SK-N-SH (cell line): ENCODE results near the gene VASH2. TPM values are rescaled to one million over a fixed set of nuclear protein-coding genes. Genes with fewer than 3 reads are reported as not detected.

ENCODE experiments used
- CTCF ChIA-PET: fragments of 300-600, 350-600 bp; formaldehyde crosslinking; extraction: SDS; loops from one replicate; lab custom pipeline; 2021; lab: Yijun Ruan, JAX
- POLR2A ChIA-PET: fragments of 350-600 bp; sonication (Branson Sonifier 250); formaldehyde crosslinking; extraction: SDS; loops from one replicate; lab custom pipeline; 2020; ENCODE audit warnings: antibody characterized with exemption, inconsistent platforms; lab: Yijun Ruan, JAX
- DNase-seq: peaks from one replicate; pipeline ENCODE4 v3.0.0; 2012
- H2AFZ ChIP-seq: fragments of 200-600 bp; sonication (generic); 2 replicates; pipeline ENCODE4 v1.8.1; 2016; ENCODE audit warnings: antibody characterized with exemption, mild to moderate bottlenecking, low read depth
- H3F3A ChIP-seq: fragments of 200-600 bp; sonication (generic); replicated peaks from 2 replicates; pipeline ENCODE3; 2016; ENCODE audit warnings: antibody characterized with exemption, mild to moderate bottlenecking; ENCODE audit not compliant: insufficient read depth
- H3K27ac ChIP-seq, 2 experiments: fragments of 200-500 bp in 1 of 2; fragments of 200-600 bp in 1 of 2; sonication (Bioruptor generic) in 1 of 2; sonication (generic), shearing (Covaris generic) in 1 of 2; 2 replicates each; pipeline versions ENCODE4 v1.5.1 to v1.6.1; 2014 to 2016; ENCODE audit warnings: low read depth in 2 of 2, inconsistent platforms in 1 of 2, low read length in 1 of 2, mild to moderate bottlenecking in 1 of 2, mixed read lengths in 1 of 2
- H3K27me3 ChIP-seq: fragments of 200-600 bp; sonication (generic), shearing (Covaris generic); 2 replicates; pipeline ENCODE4 v1.6.1; 2016; ENCODE audit warnings: mixed run types; ENCODE audit not compliant: insufficient read depth
- H3K36me3 ChIP-seq, 2 experiments: fragments of 200-500 bp in 1 of 2; fragments of 200-600 bp in 1 of 2; sonication (Bioruptor generic) in 1 of 2; sonication (generic) in 1 of 2; replicated peaks in 1 of 2; 2 replicates each; pipeline versions ENCODE3 to v1.5.1; 2014 to 2016; ENCODE audit warnings: low read length in 1 of 2, mild to moderate bottlenecking in 1 of 2; ENCODE audit not compliant: insufficient read depth in 2 of 2, control insufficient read depth in 1 of 2
- H3K4me1 ChIP-seq, 2 experiments: fragments of 200-500 bp in 1 of 2; fragments of 200-600 bp in 1 of 2; sonication (Bioruptor generic) in 1 of 2; sonication (generic), shearing (Covaris generic) in 1 of 2; 2 replicates each; pipeline versions ENCODE4 v1.5.1 to v1.6.1; 2014 to 2016; ENCODE audit warnings: low read depth in 1 of 2, low read length in 1 of 2, mixed run types in 1 of 2; ENCODE audit not compliant: insufficient read depth in 2 of 2, control insufficient read depth in 1 of 2
- H3K4me2 ChIP-seq: fragments of 200-600 bp; sonication (generic), shearing (Covaris generic); 2 replicates; pipeline ENCODE4 v1.6.1; 2017; ENCODE audit warnings: mixed run types
- H3K4me3 ChIP-seq, 2 experiments: fragments of 200-500 bp in 1 of 2; fragments of 200-600 bp in 1 of 2; sonication (Bioruptor generic) in 1 of 2; sonication (generic), shearing (Covaris generic) in 1 of 2; 2 replicates each; pipeline versions ENCODE4 v1.5.1 to v1.8.1; 2014 to 2016; ENCODE audit warnings: low read depth in 2 of 2, inconsistent platforms in 1 of 2, low read length in 1 of 2, mild to moderate bottlenecking in 1 of 2, mixed read lengths in 1 of 2, moderate library complexity in 1 of 2
- H3K79me2 ChIP-seq: fragments of 200-600 bp; sonication (generic); 2 replicates; pipeline ENCODE4 v1.8.1; 2017; ENCODE audit warnings: mild to moderate bottlenecking; ENCODE audit not compliant: insufficient read depth
- H3K9ac ChIP-seq: fragments of 200-600 bp; sonication (generic); 2 replicates; pipeline ENCODE4 v1.6.1; 2017; ENCODE audit warnings: mixed run types
- H3K9me2 ChIP-seq: fragments of 200-600 bp; sonication (generic); 2 replicates; pipeline ENCODE4 v1.6.1; 2017; ENCODE audit warnings: mixed run types
- H3K9me3 ChIP-seq: fragments of 200-600 bp; sonication (generic); 2 replicates; pipeline ENCODE4 v1.6.1; 2017; ENCODE audit warnings: mixed run types, mild to moderate bottlenecking, moderate library complexity
- H4K20me1 ChIP-seq: fragments of 200-600 bp; sonication (generic); 2 replicates; pipeline ENCODE4 v1.6.1; 2017; ENCODE audit warnings: mild to moderate bottlenecking, mixed run types; ENCODE audit not compliant: insufficient read depth
- CTCF ChIP-seq: fragments of 200-600 bp; sonication (generic); IDR thresholded peaks from 2 replicates; pipeline ENCODE4 v1.6.1; 2017; ENCODE audit warnings: antibody characterized with exemption, mild to moderate bottlenecking, moderate library complexity
- EP300 ChIP-seq, 2 experiments: IDR thresholded peaks; 2 replicates each; pipeline versions ENCODE4 v1.4.0 to v1.6.1; 2012; ENCODE audit warnings: borderline replicate concordance in 1 of 2, low read depth in 1 of 2, low read length in 1 of 2
- FOXM1 ChIP-seq: IDR thresholded peaks from 2 replicates; pipeline ENCODE4 v1.4.0; 2012; ENCODE audit warnings: low read depth, mild to moderate bottlenecking
- NFIC ChIP-seq: IDR thresholded peaks from 2 replicates; pipeline ENCODE4 v1.4.0; 2012; ENCODE audit warnings: borderline replicate concordance
- POLR2AphosphoS5 ChIP-seq: IDR thresholded peaks from 2 replicates; pipeline ENCODE4 v1.6.1; 2012; ENCODE audit warnings: low read depth, low read length
- RCOR1 ChIP-seq: fragments of 150-350 bp; IDR thresholded peaks from 2 replicates; pipeline ENCODE4 v1.6.1; 2017; ENCODE audit warnings: antibody characterized with exemption, low read length
- RXRA ChIP-seq: IDR thresholded peaks from 2 replicates; pipeline ENCODE4 v1.4.0; 2012; ENCODE audit warnings: low read depth, mild to moderate bottlenecking, borderline replicate concordance
- TCF12 ChIP-seq: IDR thresholded peaks from 2 replicates; pipeline ENCODE4 v1.4.0; 2012
- WGBS: methylation state at CpG from one replicate; pipeline ENCODE4 v1.1.6; 2017; ENCODE audit warnings: low lambda C conversion rate; 5-methylcytosine and 5-hydroxymethylcytosine counted together
- polyA plus RNA-seq, 3 experiments: library from polyadenylated mRNA; depleted of rRNA; stranded (reverse); fragments of >200 nt; gene quantifications; 2 replicates each; pipeline ENCODE4 v1.2.3, GENCODE V29; 2012
- TF ChIP-seq, protein P1 (sequence below): fragments of 150-350 bp; IDR thresholded peaks from 2 replicates; pipeline ENCODE4 v1.6.1; 2017; ENCODE audit warnings: antibody characterized with exemption, low read length, low read depth, borderline replicate concordance

VASH2 gene
- polyA plus RNA-seq, 1 of the 3 experiments (the other 2 are of a cell fraction), result 0.41 TPM

DNA sequence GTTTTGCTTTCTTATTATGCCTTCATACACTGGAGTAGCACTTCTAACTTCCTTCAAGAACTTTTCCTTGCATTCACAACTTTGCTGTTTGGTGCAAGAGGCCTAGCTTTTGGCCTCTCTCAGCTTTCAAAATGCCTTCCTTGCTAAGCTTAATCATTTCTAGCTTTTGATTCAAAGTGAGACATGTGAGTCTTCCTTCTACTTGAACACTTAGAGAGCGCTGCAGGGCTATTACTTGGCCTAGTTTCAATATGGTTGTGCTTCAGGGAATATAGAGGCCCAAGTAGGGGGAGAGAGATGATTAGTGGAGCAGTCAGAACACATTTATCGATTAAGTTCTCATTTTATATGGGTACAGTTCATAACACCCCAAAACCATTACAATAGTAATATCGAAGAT, 52.9 kb downstream of the VASH2 start:
- no peak overlapping the region for H3K9ac ChIP-seq
- H3K36me3 ChIP-seq, result peaks cover 66 to 77% of the 10 kb centered on the region in 2 experiments
- H3K9me3 ChIP-seq, result no peaks in the 10 kb centered on the region
- over 99% methylated on average over 3 of the region's 3 CpGs for WGBS
- no peak for DNase-seq
- H3K27me3 ChIP-seq, result no peaks in the 10 kb centered on the region
- H3F3A ChIP-seq, result no peaks in the 10 kb centered on the region
- H4K20me1 ChIP-seq, result no peaks in the 10 kb centered on the region
- no peak overlapping the region for H3K27ac ChIP-seq
- POLR2A ChIA-PET, result no interaction called here
- H3K9me2 ChIP-seq, result no peaks in the 10 kb centered on the region
- H3K4me1 ChIP-seq, result no peaks in the 10 kb centered on the region
- no peak overlapping the region for H3K4me2 ChIP-seq
- H3K79me2 ChIP-seq, result no peaks in the 10 kb centered on the region; the same call in 1 of the 2 replicates
- CTCF ChIA-PET, result interaction anchor here (0.6 to 2.7 kb wide), 4 partner anchors 9 to 1568 kb away, joined by 3 to 10 read pairs (median 3); partner anchors contain the start of gene RPS6KC1
- H3K4me3 ChIP-seq, result no peak overlapping the region
- no peak for TF ChIP-seq TCF12
- TF ChIP-seq RXRA, result no peak
- TF ChIP-seq RCOR1, result no peak
- no peak for TF ChIP-seq FOXM1
- TF ChIP-seq, protein P1, sequence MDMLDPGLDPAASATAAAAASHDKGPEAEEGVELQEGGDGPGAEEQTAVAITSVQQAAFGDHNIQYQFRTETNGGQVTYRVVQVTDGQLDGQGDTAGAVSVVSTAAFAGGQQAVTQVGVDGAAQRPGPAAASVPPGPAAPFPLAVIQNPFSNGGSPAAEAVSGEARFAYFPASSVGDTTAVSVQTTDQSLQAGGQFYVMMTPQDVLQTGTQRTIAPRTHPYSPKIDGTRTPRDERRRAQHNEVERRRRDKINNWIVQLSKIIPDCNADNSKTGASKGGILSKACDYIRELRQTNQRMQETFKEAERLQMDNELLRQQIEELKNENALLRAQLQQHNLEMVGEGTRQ, result no peak
- H2AFZ ChIP-seq, result no peak overlapping the region

- WGBS, result 99% methylated on average over 2 of the region's 2 CpGs
- Histone ChIP-seq H2AFZ (no peak overlapping the region), H3F3A (no peaks in the 10 kb centered on the region), H3K27ac (no peak overlapping the region), H3K9me3 (no peaks in the 10 kb centered on the region), H3K27me3 (no peaks in the 10 kb centered on the region), H3K9ac (no peak overlapping the region), H3K9me2 (no peaks in the 10 kb centered on the region), H3K4me3 (no peak overlapping the region), H3K4me2 (no peak overlapping the region), H4K20me1 (peaks cover 4% of the 10 kb centered on the region; the same call in 1 of the 2 replicates), H3K79me2 (peaks cover 51% of the 10 kb centered on the region), H3K36me3 (peaks cover 66 to 72% of the 10 kb centered on the region in 2 experiments), H3K4me1 (no peaks in the 10 kb centered on the region; a peak in 1 of 4 replicates)
- TF ChIP-seq, protein P1, result no peak
- no peak for TF ChIP-seq CTCF
- TF ChIP-seq TCF12, result no peak
- TF ChIP-seq NFIC, result no peak
- TF ChIP-seq POLR2AphosphoS5, result no peak
- no peak for TF ChIP-seq EP300 (IDR thresholded peaks at IDR 0.05; ENCODE audit: borderline replicate concordance in 1 of 2, low read depth in 1 of 2, low read length in 1 of 2)
- CTCF ChIA-PET, result no interaction called here
- DNase-seq, result no peak
- POLR2A ChIA-PET, result no interaction called here
These were observed 58.2 kb downstream of the VASH2 start for GRCh38 chr1:213008564-213008963.
